SIG-M5 treated with dmso at 0.1 percent for 504 hours (cell line): ENCODE data around the gene SLC6A2.

Source experiments
- DNase-seq: peaks from one replicate; lab custom pipeline; 2025; ENCODE audit not compliant: unreplicated experiment; lab: John Stamatoyannopoulos, UW

Gene SLC6A2

GRCh38 chr16:55647343-55647742, 8.4 kb upstream of the SLC6A2 start:
- DNase-seq: no peak

GRCh38 chr16:55647798-55648197, 8.0 kb upstream of the SLC6A2 start:
- no peak for DNase-seq

GRCh38 chr16:55651841-55652824, 3.7 kb upstream of the SLC6A2 start:
- no peak for DNase-seq

GRCh38 chr16:55653106-55653505, 2.7 kb upstream of the SLC6A2 start:
- DNase-seq: no peak

- no peak for DNase-seq
These were observed 349 bp upstream of the SLC6A2 start for GRCh38 chr16:55655381-55655896.

- no peak for DNase-seq
These were observed 904 bp downstream of the SLC6A2 start for GRCh38 chr16:55656691-55657092.

- no peak for DNase-seq
These were observed 1.8 kb downstream of the SLC6A2 start for GRCh38 chr16:55657616-55658015.

GRCh38 chr16:55658898-55659420, 3.2 kb downstream of the SLC6A2 start:
- no peak for DNase-seq

GRCh38 chr16:55660026-55660425, 4.2 kb downstream of the SLC6A2 start:
- no peak for DNase-seq

GRCh38 chr16:55660828-55661227, 5.0 kb downstream of the SLC6A2 start:
- no peak for DNase-seq

- DNase-seq: no peak
These were observed 6.3 kb downstream of the SLC6A2 start for GRCh38 chr16:55661941-55662643.

- DNase-seq: no peak
These were observed 6.8 kb downstream of the SLC6A2 start for GRCh38 chr16:55662644-55663031.

GRCh38 chr16:55663225-55663624, 7.4 kb downstream of the SLC6A2 start:
- DNase-seq: no peak

- no peak for DNase-seq
These were observed 8.2 kb downstream of the SLC6A2 start for GRCh38 chr16:55663765-55664677.

- DNase-seq: no peak
These were observed 9.1 kb downstream of the SLC6A2 start for GRCh38 chr16:55664786-55665407.

- DNase-seq: no peak
These were observed 9.7 kb downstream of the SLC6A2 start for GRCh38 chr16:55665511-55665910.

- no peak for DNase-seq
These were observed 10.2 kb downstream of the SLC6A2 start for GRCh38 chr16:55666012-55666411.

GRCh38 chr16:55667753-55668152, 12.0 kb downstream of the SLC6A2 start:
- no peak for DNase-seq

- no peak for DNase-seq
These were observed 12.8 kb downstream of the SLC6A2 start for GRCh38 chr16:55668340-55669281.
